Left ventricle myocardium inferior (tissue), 1 donor: ENCODE data around the gene PDE1C. TPM values are rescaled to one million over a fixed set of nuclear protein-coding genes. Genes with fewer than 3 reads are reported as not detected.
A peak's percentile ranks its signal among the peaks of the same experiment; 100 is the strongest.

ENCODE experiments used
- DNase-seq: peaks from one replicate; pipeline ENCODE4 v3.0.0-alpha.2; 2020
- H3K27ac ChIP-seq: fragments of 200-600 bp; replicated peaks from 2 replicates; pipeline ENCODE4 v1.8.0; 2021
- H3K27me3 ChIP-seq: fragments of 200-600 bp; 2 replicates; pipeline ENCODE4 v1.8.0; 2021; ENCODE audit warnings: low read depth
- H3K36me3 ChIP-seq: fragments of 200-600 bp; 2 replicates; pipeline ENCODE4 v1.8.0; 2021
- H3K4me1 ChIP-seq: fragments of 200-600 bp; 2 replicates; pipeline ENCODE4 v1.8.0; 2021
- H3K4me3 ChIP-seq: fragments of 200-600 bp; 2 replicates; pipeline ENCODE4 v1.8.0; 2021; ENCODE audit warnings: mild to moderate bottlenecking, moderate library complexity
- H3K9me3 ChIP-seq: fragments of 200-600 bp; replicated peaks from 2 replicates; pipeline ENCODE4 v1.8.0; 2021
- CTCF ChIP-seq: fragments of 200-600 bp; IDR thresholded peaks from 2 replicates; pipeline ENCODE4 v1.8.0; 2021; ENCODE audit warnings: antibody characterized with exemption, mild to moderate bottlenecking, borderline replicate concordance
- intact Hi-C: fragments of 100-400 bp; cut with micrococcal nuclease; formaldehyde crosslinking; loops from one replicate; pipeline ENCODE4 v1.11.0; 2022
- total RNA-seq: library from RNA; stranded (reverse); fragmentation: NEBNext Ultra II Directional; extraction: Animal tissue kit (Norgen Biotek cat#: 25700); gene quantifications from one replicate; pipeline ENCODE4 v1.2.1, GENCODE V29; 2021
- donor health status: DM: no; HTN: yes; CAD: no; lungs with severe emphysema.

Gene PDE1C
- total RNA-seq, 1 donor from 2014 or later: 207 TPM

- no peak for DNase-seq
- TF ChIP-seq CTCF: no peak
- Histone ChIP-seq H3K36me3 (no peaks in the 10 kb centered on the region), H3K27me3 (no peaks in the 10 kb centered on the region), H3K4me1 (peaks cover 80% of the 10 kb centered on the region), H3K27ac (peak overlapping the region; percentile 51), H3K9me3 (no peaks in the 10 kb centered on the region), H3K4me3 (no peak overlapping the region)
- intact Hi-C loops: no loop called here
These were observed 179.4 kb downstream of the PDE1C start for GRCh38 chr7:31890766-31891165.

GRCh38 chr7:31890198-31890597 is 180.0 kb downstream of the PDE1C start:
- peaks cover 80% of the 10 kb centered on the region for H3K4me1 ChIP-seq
- H3K27ac ChIP-seq: peak overlapping the region; percentile 51
- no peaks in the 10 kb centered on the region for H3K27me3 ChIP-seq
- TF ChIP-seq CTCF: no peak
- H3K9me3 ChIP-seq: no peaks in the 10 kb centered on the region
- H3K36me3 ChIP-seq: no peaks in the 10 kb centered on the region
- intact Hi-C loops: no loop called here
- H3K4me3 ChIP-seq: no peak overlapping the region
- DNase-seq: no peak

GRCh38 chr7:31887006-31887405 is 183.2 kb downstream of the PDE1C start:
- H3K27me3 ChIP-seq: no peaks in the 10 kb centered on the region
- H3K4me1 ChIP-seq: peaks cover 80% of the 10 kb centered on the region
- TF ChIP-seq CTCF: no peak
- no peak overlapping the region for H3K4me3 ChIP-seq
- peak overlapping the region; percentile 85 for H3K27ac ChIP-seq
- H3K9me3 ChIP-seq: no peaks in the 10 kb centered on the region
- no peaks in the 10 kb centered on the region for H3K36me3 ChIP-seq
- intact Hi-C loops: no loop called here
- no peak for DNase-seq

GRCh38 chr7:31885171-31885570 is 185.0 kb downstream of the PDE1C start:
- Histone ChIP-seq H3K4me1 (peaks cover 74% of the 10 kb centered on the region), H3K4me3 (no peak overlapping the region), H3K36me3 (no peaks in the 10 kb centered on the region), H3K9me3 (no peaks in the 10 kb centered on the region), H3K27me3 (no peaks in the 10 kb centered on the region), H3K27ac (peak overlapping the region; percentile 85)
- intact Hi-C loops: no loop called here
- TF ChIP-seq CTCF: no peak
- no peak for DNase-seq

GRCh38 chr7:31883761-31884164 is 186.4 kb downstream of the PDE1C start:
- Histone ChIP-seq H3K36me3 (no peaks in the 10 kb centered on the region), H3K27ac (peak overlapping the region; percentile 85), H3K9me3 (no peaks in the 10 kb centered on the region), H3K4me1 (peaks cover 60% of the 10 kb centered on the region), H3K27me3 (no peaks in the 10 kb centered on the region), H3K4me3 (peak overlapping the region; percentile 6)
- intact Hi-C loops: no loop called here
- TF ChIP-seq CTCF: no peak
- no peak for DNase-seq

GRCh38 chr7:31882187-31882586 is 188.0 kb downstream of the PDE1C start:
- Histone ChIP-seq H3K27me3 (no peaks in the 10 kb centered on the region), H3K36me3 (peaks cover 7% of the 10 kb centered on the region), H3K4me1 (peaks cover 56% of the 10 kb centered on the region), H3K9me3 (no peaks in the 10 kb centered on the region), H3K4me3 (no peak overlapping the region), H3K27ac (peak overlapping the region; percentile 85)
- peak; percentile 72 for DNase-seq
- intact Hi-C loops: no loop called here
- TF ChIP-seq CTCF: peak; percentile 52
